Neural crest cell (in vitro differentiated cells): ENCODE measurements around the gene CDC6. TPM values are rescaled to one million over a fixed set of nuclear protein-coding genes. Genes with fewer than 3 reads are reported as not detected.
A peak's percentile ranks its signal among the peaks of the same experiment; 100 is the strongest.

ENCODE experiments used
- DNase-seq: peaks from one replicate; pipeline ENCODE4 v3.0.0; 2021; ENCODE audit warnings: low read depth, mixed read lengths, low spot score
- H3K27ac Mint-ChIP-seq: one replicate; pipeline ENCODE4 v1.8.0; 2021; ENCODE audit warnings: mild to moderate bottlenecking, mixed read lengths; ENCODE audit not compliant: unreplicated experiment
- H3K27me3 Mint-ChIP-seq: 2 replicates; pipeline ENCODE4 v1.8.0; 2021; ENCODE audit warnings: low read depth, mild to moderate bottlenecking, mixed read lengths
- H3K36me3 Mint-ChIP-seq: 2 replicates; pipeline ENCODE4 v1.8.0; 2021; ENCODE audit warnings: low read depth, mild to moderate bottlenecking, mixed read lengths
- H3K4me1 Mint-ChIP-seq: 2 replicates; pipeline ENCODE4 v1.8.0; 2021; ENCODE audit warnings: mixed read lengths
- H3K4me3 Mint-ChIP-seq: one replicate; pipeline ENCODE4 v1.8.0; 2021; ENCODE audit warnings: mild to moderate bottlenecking, mixed read lengths
- H3K9me3 Mint-ChIP-seq: 2 replicates; pipeline ENCODE4 v1.8.0; 2021; ENCODE audit warnings: mixed read lengths
- CTCF ChIP-seq: fragments of 200-600 bp; sonication (generic); conservative IDR thresholded peaks from 2 replicates; pipeline ENCODE4 v1.5.0; 2021; ENCODE audit warnings: antibody characterized with exemption, mild to moderate bottlenecking
- total RNA-seq: library from RNA; stranded (reverse); gene quantifications from 2 replicates; pipeline ENCODE4 v1.2.1, GENCODE V29; 2021

CDC6 gene
- total RNA-seq, 1 donor from 2014 or later: 94.5 TPM

- peaks cover 21% of the 10 kb centered on the region for H3K4me1 Mint-ChIP-seq
- H3K9me3 Mint-ChIP-seq: no peaks in the 10 kb centered on the region
- H3K4me3 Mint-ChIP-seq: peak within 1 kb of the TSS; percentile 72
- H3K27me3 Mint-ChIP-seq: no peaks in the 10 kb centered on the region
- H3K36me3 Mint-ChIP-seq: no peaks in the 10 kb centered on the region
- peak within 1 kb of the TSS; percentile 36 for H3K27ac Mint-ChIP-seq
- DNase-seq: peak; percentile 50
- TF ChIP-seq CTCF: no peak
Observed at GRCh38 chr17:40309031-40309948, 21.6 kb downstream of the CDC6 start, which contains the start of gene RARA. RARA (plus strand) TSS chr17:40309180; CDS start chr17:40331219, 22,039 bp downstream.

GRCh38 chr17:40309949-40310510, 22.4 kb downstream of the CDC6 start:
- Mint-ChIP-seq H3K4me1 (peaks cover 25% of the 10 kb centered on the region), H3K27me3 (no peaks in the 10 kb centered on the region), H3K9me3 (no peaks in the 10 kb centered on the region), H3K27ac (no peak overlapping the region), H3K36me3 (no peaks in the 10 kb centered on the region), H3K4me3 (peak overlapping the region; percentile 72)
- DNase-seq: no peak
- no peak for TF ChIP-seq CTCF

GRCh38 chr17:40310882-40311391, 23.3 kb downstream of the CDC6 start:
- no peak for DNase-seq
- Mint-ChIP-seq H3K27ac (no peak overlapping the region), H3K9me3 (no peaks in the 10 kb centered on the region), H3K4me3 (peak overlapping the region; percentile 33), H3K4me1 (peaks cover 28% of the 10 kb centered on the region), H3K36me3 (no peaks in the 10 kb centered on the region), H3K27me3 (no peaks in the 10 kb centered on the region)
- no peak for TF ChIP-seq CTCF

GRCh38 chr17:40311575-40311974, 23.9 kb downstream of the CDC6 start:
- H3K4me3 Mint-ChIP-seq: peak overlapping the region; percentile 12
- no peaks in the 10 kb centered on the region for H3K36me3 Mint-ChIP-seq
- no peak for DNase-seq
- H3K27ac Mint-ChIP-seq: no peak overlapping the region
- no peaks in the 10 kb centered on the region for H3K9me3 Mint-ChIP-seq
- peaks cover 5% of the 10 kb centered on the region for H3K27me3 Mint-ChIP-seq
- TF ChIP-seq CTCF: no peak
- peaks cover 34% of the 10 kb centered on the region for H3K4me1 Mint-ChIP-seq

- H3K4me1 Mint-ChIP-seq: peaks cover 38% of the 10 kb centered on the region
- no peaks in the 10 kb centered on the region for H3K9me3 Mint-ChIP-seq
- no peaks in the 10 kb centered on the region for H3K36me3 Mint-ChIP-seq
- DNase-seq: no peak
- H3K27me3 Mint-ChIP-seq: peaks cover 6% of the 10 kb centered on the region
- H3K4me3 Mint-ChIP-seq: peak overlapping the region; percentile 12
- no peak overlapping the region for H3K27ac Mint-ChIP-seq
- TF ChIP-seq CTCF: no peak
Observed at GRCh38 chr17:40312131-40312731, 24.6 kb downstream of the CDC6 start.
